Erythroblast (primary cell): ENCODE results near the gene CTNNBIP1.

Experiments used
- GATA1 ChIP-seq: IDR thresholded peaks from 2 replicates; pipeline ENCODE4 v1.6.1; 2011; ENCODE audit warnings: low read depth, mild to moderate bottlenecking, control low read depth, low read length, moderate library complexity
- POLR2A ChIP-seq: IDR thresholded peaks from 2 replicates; pipeline ENCODE4 v1.6.1; 2011; ENCODE audit warnings: mild to moderate bottlenecking, low read length

DNA sequence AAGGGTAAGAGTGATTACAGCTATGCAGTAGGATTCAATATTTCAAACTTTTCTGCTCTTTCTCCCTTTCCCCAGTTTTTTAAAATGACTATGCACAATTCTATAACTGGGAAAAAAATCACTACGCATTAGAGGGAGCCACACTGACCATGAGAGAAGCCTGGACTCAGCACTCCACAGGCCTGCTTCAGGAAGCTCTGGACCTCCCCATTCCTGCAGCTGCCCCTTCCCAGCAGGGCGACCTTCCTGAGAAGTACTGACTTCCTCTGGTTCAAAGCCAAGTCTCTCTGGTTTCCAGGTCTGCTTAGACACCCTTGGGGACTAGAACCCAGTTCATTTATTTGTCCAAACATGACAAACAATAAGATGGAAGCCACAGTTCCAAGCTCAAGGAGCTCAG, 44.3 kb downstream of the CTNNBIP1 start:
- TF ChIP-seq POLR2A (no peak), GATA1 (no peak)
